ENCODE results near the gene ZDHHC8.
"Not testable (repeated sequence)": the region's sequence is repeated elsewhere in the genome, so short reads cannot be mapped to it uniquely, and the experiment has no call there.

Gene ZDHHC8

DNA sequence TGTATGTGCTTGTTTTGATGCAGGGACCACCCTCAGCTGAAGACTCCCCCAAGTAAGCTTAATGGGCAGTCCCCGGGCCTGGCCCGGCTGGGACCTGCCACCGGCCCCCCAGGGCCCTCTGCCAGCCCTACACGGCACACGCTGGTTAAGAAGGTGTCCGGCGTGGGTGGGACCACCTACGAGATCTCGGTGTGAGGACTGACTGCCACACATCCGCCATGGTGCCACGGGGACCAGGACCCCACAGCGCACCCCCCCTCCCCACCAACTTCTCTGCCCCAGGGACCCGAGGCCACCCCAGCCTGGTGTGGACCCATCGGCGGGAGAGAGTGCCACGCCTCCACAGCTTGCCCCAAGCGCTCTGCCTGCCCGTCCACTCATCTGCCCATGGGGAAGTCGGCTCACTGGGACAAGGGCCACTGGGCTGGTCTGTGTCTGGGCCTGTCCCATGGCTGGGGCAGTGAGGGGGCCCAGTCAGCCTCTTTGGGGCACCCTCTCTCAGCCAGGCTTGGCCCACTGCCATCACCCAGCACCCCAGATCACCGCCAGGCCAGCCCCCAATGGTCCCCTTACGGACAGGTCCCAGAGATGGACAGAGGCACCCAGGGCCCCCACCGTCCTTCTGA is 13.7 kb downstream of the ZDHHC8 start:
- DNase-seq, result no peak

DNA sequence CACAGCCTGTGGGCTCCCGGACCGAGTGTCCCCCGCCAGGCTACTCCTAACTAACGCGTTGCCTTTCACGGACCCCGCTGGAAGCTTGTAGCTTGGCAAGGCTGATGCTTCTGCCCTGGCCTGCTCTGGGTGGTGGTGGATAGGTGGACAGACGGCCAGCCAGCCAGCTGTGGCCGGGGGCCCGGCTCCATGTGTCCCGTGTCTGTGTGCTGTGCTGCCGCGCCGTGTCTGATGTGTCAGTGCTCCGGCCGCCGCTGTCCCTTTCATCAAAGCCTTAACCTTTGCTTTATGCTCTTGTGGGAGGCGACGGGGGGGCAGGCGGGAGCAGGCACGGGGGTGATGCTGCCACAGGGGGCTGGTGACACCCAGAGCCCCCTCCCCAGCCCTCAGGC is 14.2 kb downstream of the ZDHHC8 start:
- DNase-seq, result no peak

DNA sequence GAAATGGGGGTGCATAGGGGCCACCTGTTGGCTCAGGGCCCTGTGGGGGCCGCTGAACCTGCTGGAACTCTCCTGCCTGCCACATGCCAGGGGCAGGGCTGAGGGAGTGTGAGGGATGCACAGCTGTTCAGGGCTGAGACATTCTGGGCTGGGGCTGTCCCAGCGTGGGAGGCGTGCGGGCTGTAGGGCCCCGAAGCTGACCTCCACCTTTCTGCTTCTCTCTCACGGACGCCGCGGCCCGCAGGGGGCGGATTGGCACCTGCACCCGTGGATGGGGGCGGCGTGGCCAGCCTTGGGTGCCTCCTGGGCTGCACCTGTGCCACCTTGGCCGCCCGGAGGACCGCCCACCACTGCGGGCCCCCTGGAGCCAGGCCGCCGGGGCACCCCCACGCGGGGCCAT is 15.2 kb downstream of the ZDHHC8 start:
- DNase-seq, result no peak

DNA sequence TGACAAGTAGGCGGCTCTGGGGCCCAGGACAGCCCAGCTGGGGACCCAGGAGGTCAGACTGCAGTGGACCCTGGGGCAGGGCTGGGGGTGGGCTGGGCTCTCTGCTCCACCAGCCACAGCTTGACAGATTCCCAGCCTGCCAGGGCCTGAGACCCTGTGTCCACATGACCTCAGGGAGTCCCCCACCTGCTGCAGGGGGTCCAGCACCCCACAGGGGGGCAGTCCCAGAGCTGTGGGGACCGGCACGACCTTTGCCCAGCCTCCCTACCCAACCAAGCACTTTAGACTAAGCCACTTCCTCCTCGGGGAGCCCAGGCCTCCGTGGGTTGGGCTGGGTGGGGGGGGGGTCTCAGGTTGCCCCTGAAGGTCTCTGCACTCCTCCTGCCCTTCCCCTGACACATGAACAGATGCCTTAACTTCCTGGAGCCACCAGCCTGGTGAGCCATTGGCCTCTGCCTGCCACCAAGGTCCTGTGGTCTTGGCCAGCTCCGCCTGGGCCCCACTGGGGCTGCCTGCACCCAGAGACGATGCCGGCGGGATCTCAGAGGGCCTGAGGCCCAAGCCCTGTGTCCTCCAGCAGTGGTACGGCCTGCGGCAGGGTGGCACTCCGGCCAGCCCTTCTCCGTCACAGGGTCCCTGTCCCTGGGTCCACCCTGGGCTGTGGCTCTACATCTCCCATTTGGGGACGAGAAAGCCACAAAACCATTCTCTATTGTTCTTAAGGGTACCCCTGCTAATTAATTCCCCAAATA is 15.8 kb downstream of the ZDHHC8 start:
- no peak for DNase-seq

DNA sequence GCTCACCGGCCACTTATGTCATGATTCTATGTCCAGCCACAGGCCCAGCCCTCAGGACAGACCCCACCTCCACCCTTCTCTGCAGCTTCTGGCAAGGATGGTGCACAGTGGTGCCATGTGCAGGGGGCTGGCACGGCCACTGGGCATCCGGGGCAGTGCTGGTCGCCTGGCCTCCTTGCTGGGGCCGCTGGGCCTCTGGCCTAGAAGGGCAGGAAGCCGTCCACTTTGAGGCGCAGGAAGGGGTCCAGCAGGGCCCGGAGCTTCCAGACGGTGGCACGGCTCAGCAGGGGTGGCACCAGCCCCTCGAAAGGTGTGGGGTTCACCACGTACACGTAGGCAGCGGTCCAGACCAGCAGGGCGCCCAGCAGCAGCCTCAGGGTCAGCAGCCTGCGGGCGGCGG is 16.8 kb downstream of the ZDHHC8 start:
- no peak for DNase-seq

DNA sequence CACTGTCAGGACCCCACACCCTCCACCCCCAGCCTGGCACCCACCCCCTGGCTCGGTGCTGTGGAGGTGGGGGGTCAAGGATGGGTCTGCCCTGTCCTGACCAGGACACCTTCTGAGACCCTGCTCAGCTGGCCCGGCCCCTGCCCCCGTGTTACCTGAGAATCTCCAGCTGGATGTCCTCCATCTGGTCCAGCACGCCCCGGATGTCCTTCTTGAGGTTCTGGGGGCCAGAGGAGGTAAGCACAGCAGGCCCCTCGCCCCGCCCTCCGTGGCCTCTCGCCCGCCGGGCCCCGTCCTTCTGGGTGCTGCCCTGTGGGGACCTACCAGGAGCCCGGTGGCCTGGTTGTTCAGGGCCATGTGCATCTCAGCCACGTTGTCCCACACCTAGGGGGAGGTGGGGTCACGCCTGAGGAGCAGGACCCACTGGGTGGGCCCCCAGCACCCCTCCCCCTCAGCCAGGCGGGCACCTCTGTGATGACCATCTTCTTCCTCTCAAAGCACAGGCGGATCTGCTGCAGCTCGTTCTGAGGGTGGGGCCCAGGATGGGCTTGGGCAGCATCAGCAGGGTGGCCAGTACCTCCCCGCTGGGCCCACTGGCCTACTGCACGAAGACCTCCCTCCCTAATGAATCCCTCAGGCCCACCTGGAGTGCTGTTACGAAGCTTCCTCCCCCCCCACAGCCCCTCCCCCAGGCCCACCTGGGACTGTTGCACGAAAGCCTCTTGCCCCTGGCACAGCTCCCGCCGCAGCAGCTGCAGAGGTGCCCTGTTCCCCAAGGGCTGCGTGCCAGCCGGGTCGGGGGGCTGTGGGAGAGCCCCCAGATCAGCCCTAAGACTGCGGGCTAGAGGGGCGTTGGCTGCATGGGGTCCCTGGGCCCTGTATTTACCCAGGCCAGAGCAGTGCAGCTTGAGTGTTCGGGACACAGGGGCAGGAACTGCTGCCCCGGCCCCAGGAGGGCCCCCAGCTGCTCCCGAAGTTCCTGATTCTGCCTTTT is 17.9 kb downstream of the ZDHHC8 start:
- no peak for DNase-seq

DNA sequence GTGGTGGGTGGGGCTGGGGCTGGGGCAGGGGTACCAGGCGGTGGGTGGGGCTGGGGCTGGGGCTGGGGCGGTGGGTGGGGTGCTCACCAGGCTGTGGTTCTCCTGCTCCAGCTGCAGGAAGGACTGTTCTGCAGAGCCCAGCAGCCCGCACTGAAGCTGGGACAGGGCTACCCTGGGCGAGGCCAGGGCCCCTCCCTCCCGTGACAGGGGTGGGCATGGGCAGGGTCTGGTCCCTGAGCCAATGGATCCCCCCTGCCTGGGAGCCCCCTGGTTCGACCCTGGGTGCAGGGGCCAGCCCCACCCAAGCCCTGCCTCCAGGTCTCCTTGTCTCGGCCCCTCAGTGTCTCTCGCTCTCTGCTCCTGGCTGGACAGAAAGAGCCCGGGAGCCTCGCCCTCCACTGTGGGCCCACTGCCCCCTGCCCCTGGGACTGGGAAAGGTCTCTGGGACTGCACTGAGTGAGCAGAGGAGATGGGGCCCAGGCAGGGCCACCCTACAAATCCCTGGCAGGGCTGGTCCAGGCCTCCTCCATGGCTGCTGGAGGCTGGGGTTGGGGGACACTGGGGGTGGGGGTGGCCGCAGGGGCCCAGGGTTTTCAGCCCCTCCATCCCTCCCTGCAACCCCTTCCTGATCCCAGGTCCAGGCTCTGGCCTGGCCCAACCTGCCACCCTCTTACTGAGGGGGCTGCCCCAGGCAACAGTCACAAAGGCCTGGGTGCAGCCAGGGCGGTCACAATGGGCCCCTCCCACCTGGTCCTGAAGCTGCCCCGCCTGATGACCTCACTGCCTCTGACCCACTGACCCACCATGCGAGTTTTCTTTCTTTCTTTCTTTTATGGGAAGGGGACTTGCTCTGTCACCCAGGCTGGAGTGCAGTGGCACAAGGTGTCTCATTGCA is 19.0 kb downstream of the ZDHHC8 start, which contains the start of gene CCDC188:
Gene CCDC188, minus strand, starts transcription at position 675 of the 895 bp plus-strand sequence. Its CDS starts 69 bp downstream, at position 606.
- DNase-seq, result no peak

DNA sequence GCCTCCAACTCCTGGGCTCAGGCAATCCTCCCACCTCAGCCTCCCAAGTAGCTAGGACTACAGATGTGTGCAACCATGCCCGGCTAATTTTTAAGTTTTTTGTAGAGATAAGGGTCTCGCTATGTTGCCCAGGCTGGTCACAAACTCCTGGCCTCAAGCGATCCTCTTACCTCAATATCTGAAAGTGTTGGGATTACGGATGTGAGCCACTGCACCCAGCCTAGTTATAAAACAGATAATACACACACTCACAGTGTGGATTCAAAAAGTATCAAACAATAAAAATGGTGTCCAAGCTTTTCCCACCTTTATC is 19.6 kb downstream of the ZDHHC8 start:
- no peak for DNase-seq

DNA sequence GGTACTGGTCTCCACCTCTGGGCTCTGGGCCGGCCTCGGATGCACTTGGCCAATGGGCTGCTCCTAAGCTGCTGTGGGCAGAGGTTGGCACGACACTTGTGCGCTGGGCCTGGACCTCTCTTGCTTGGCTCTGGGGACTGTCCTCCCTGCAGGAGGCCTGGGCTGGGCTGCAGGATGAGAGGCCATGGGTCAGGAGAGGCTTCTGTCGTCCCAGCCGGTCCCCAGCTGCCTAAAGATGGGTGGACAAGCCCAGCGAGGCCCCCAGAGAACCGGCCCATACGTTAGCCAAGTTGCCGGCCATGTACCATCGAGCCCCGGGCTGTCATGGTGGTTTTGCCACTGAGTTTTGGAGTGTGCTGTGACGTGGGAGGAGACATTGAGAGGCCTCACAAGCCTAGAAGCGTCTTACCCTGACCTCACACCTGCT is 20.9 kb downstream of the ZDHHC8 start:
- no peak for DNase-seq

DNA sequence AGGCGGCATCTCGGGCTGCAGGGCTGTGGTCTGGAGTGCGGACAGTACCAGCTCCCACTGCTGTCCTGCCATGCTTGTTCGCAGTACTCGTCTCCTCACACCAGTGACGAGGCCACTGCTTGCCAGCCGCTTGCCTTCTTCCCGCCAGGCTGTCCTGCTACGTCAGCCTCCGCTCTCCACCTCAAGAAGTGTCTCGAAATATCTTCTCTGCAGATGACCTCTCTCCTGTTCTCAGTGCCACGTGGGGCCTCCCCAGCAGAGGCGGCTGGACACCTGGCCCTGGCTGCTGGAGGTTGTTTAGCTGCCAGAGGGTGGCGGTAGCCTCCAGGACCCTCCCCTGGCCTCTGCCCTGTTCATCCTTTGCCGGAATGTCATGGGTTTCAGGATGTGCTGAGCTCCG is 22.3 kb downstream of the ZDHHC8 start:
- no peak for DNase-seq

DNA sequence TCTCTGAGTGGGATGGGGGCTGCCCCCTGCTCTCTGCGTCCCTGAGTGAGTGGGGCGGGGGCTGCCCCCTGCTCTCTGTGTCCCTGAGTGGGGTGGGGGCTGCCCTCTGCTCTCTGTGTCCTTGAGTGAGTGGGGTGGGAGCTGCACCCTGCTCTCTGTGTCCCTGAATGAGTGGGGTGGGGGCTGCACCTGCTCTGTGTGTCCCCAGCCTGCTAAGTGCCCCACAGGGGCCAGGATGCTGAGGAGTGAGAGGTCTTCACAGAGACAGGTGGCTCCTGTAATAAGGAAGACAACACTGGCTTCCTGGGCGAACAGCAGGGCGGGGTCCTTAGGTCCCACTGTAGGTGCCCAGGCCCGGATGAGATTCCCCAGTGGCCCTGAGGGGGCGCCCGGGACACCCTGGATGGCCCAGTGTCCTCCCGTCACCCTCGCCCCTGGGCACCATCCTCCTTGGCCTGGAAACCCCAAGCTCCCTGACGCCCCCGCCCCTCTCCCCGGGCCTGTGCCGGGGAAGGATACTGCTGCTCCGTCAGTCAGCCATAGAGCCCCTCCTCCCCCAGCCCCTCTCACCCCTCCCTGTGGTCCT is 23.1 kb downstream of the ZDHHC8 start:
- peak; percentile 40 to 68 for DNase-seq

DNA sequence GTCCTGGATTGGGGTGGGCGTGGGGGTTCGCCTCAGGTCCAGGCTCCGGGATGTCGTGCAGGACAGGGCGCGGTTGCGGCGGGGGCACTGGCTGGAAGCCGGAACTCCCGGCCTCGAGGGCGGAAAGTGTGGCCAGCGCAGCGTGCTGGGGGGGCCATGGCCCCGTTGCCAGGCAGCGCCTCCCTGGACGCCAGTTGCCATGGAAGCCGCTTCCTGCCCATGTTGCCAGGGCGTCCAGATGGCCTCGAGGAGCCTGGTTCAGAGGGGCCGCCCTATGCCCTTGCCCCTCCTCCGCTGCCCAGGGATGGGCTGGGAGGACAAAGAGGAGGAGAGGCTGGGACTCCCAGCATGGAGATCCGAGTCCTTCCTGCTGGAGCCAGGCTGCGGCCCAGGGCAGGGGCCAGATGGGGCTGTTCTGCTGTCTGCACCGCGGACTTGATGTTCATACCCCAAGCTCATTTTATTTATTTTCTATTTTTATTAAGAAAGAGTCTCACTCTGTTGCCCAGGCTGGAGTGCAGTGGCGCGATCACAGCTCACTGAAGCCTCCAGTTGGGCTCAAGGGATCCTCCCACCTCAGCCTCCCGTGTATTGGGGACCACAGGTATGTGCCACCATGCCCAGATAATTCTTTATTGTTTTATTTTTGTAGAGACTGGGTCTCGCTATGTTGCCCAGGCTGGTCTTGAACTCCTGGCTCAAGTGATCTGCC is 23.9 kb downstream of the ZDHHC8 start:
- peak; percentile 94 to 97 for DNase-seq

DNA sequence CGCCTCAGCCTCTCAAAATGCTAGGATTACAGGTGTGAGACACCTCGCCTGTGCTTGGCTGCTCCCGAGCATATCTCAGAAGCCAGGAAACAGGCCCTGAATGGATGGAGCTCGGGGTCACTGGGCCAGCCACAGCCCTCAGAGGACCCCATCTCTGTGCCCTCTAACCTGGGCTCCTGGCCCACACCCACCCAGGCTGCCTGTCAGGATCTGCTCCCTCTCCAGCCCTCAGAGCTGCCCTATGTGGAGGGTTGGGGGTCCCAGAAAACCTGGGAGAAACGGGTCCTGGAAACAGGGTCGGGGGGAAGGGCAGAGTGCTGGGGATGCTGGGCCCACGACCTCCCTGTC is 24.4 kb downstream of the ZDHHC8 start:
- DNase-seq, result no peak

DNA sequence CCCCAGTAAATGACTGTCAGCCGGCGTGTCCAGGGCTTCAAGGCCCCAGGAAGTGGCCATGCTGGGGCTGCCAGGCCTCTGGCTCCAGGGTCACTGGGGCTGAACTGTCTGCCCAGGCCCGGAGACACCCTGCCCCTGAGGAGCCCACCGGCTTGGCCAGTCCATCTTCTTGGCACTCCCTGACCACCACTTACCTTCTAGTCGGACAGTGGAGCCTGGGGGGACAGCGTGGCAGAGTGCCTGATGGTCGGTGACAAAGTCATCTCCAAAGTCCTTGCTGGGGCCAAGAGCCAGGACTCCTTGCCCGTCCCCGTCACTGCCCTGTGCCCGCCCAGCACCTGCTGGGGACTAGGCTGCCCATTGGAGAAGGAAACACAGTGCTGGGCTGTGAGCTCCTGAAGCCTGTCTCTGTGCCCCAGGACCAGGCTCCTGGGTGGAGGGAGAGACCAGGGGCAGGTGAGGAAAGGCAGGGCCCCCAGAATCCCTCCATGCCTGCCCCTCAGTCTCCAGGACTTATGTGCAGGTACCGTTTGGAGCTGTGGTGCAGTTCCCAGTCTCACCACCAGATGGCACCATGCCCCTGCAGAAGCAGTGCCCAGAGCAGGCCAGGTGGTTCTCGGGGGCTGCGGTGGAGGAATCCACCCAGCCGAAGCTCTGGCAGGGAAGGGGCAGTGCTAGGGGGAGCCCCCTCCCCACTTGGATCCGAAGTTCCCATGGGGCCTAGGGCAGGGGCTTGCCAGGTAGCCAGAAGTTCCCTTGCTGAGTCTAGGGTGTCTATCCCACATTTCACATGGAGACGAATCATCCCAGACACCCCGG is 25.2 kb downstream of the ZDHHC8 start:
- DNase-seq, result peak in 1 of 2 experiments; percentile 86

DNA sequence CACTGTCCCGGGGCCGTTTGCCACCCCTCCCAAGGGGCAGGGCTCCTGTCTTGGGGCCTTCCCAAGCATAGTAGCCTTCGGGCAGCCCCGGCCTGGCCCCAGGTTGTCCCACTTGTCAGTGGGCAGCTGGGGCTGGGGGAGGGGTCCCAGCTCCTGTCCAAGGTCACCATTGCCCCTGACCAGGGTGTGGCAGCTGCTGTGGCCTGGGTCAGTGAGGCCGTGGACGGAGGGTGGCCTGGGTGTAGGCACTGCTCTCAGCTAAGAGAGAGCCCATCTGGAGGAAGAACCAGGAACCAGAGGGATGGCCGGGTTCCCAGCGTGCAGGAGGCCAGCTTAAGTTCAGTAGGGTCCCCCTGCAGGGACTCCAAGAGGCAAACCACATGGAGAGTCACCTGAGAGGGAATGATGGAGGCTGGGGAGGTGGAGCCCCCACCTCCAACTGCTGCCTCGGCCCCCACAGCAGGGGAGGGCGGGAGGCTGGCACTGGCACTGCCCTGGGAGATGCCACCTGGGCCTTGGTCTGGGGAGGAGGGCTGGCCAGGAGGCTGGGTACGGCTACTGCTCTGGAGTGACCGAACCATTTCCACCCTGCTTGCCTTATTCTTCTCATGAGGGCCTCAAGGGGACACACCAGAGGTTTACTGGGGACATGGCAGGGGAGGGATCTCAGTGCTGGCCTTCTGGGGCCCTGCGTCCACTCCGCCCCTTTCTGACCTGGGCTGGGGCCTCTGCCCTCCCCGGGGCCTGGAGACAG is 26.0 kb downstream of the ZDHHC8 start:
- no peak for DNase-seq

DNA sequence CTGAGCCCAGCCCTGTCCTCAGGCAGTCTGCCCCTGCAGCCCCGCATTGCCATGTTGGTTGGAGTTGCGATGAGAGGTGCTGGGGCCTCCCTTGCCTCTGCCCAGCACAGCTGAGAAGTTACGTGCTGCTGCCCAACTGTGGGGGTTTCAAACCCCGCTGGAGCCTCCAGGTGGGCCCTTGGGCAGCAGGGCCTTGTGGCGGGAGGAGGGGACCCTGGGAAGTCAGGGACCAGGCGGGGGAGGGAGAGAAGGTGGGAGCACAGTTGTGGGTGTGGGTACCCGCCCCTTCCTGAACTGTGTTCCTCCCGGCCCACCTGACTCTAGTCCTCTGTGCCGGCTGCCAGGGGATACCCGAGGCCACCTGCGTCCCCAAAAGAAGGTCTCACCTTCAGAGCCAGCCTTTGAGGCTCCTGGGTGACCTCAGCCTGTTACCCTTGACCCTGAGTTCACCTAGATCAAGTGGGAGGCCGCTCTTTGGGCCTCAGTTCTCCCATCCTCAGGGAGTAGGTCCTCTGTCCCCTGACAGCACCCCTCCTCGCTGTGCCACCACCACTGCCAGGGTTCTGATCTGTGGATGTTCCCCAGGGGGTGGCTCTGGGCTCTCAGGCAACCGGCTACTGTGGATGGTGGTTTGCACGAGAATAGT is 26.9 kb downstream of the ZDHHC8 start:
- DNase-seq, result no peak

DNA sequence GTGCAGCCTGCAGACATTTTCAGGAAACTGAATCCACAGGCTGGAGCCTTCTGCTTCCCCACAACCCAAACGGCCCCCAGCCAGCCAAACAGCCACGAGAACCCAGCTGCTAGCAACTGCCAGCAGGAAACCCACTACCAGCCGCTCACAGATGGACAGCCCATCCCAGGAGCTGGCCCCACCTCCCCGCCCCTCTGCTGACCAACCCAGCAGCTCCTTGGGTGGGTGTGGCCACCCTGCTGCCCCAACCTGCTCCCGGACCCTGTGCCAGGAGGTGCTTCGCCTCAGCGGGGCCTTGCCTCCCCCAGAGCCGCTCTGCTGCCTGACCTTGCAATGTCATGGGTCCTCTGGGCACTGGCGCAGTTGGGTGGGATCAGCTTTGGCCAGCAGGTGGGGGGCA is 27.5 kb downstream of the ZDHHC8 start:
- DNase-seq, result peak; percentile 51 to 84

DNA sequence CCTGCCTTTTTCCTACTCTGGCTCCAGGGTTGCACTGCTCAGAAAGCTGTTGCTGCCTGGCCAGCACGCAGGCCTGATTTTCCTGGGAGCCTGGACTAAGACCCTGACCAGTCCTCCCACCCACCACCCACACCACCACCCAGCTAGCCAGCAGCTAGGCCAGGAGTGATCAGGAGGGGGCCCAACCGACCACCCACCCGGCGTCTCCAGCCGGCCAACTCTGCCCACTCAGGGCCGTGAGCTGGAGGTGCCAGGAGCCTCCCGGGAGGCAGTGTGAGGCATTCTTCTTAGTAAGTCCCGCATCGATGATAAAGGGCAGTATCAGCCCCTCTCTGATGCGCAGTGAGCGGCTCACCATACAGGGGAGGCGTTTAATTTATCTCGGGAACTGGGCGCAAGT is 27.9 kb downstream of the ZDHHC8 start:
- not testable (repeated sequence) for DNase-seq

DNA sequence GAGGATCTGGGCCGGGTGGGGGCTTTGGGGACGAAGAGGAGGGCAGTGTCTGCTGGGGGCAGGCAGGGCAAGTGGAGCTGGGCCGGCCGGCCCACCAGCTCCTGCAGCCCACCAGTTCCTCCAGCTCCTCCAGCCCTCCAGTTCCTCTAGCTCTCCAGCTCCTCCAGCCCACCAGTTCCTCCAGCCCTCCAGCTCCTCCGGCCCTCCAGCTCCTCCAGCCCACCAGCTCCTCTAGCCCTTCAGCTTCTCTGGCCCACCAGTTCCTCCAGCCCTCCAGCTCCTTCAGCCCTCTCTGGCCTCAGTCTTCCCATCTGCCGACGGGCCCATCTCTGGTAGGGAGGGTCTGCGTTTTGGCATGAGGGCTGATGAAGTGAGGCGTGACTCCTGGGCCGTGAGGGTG is 28.4 kb downstream of the ZDHHC8 start:
- no peak for DNase-seq
